Spleen (tissue), 11 donors: ENCODE results near the gene HES4. TPM values are rescaled to one million over a fixed set of nuclear protein-coding genes. Genes with fewer than 3 reads are reported as not detected.

Source experiments
- DNase-seq: peaks from one replicate; pipeline ENCODE4 v3.0.0-alpha.2; 2020
- H3K27ac ChIP-seq, 8 donors: fragments of 200-600 bp; sonication (generic) in 7 of 8; 1 replicate in 4 of 8; 2 replicates in 4 of 8; pipeline versions ENCODE4 v1.5.0 to v1.8.0; 2016 to 2021; ENCODE audit warnings: inconsistent platforms in 4 of 8, mild to moderate bottlenecking in 4 of 8, moderate library complexity in 1 of 8
- H3K27me3 ChIP-seq, 7 donors: fragments of 200-600 bp; sonication (generic) in 6 of 7; replicated peaks in 1 of 7; 1 replicate in 4 of 7; 2 replicates in 3 of 7; pipeline versions ENCODE4 v1.5.0 to v1.8.0; 2016 to 2021; ENCODE audit warnings: inconsistent platforms in 3 of 7, mild to moderate bottlenecking in 1 of 7
- H3K36me3 ChIP-seq, 6 donors: fragments of 200-600 bp; sonication (generic) in 5 of 6; 1 replicate in 4 of 6; 2 replicates in 2 of 6; pipeline versions ENCODE4 v1.5.0 to v1.8.0; 2016 to 2021; ENCODE audit warnings: inconsistent platforms in 2 of 6
- H3K4me1 ChIP-seq, 6 donors: fragments of 200-600 bp; sonication (generic) in 5 of 6; 1 replicate in 3 of 6; 2 replicates in 3 of 6; pipeline versions ENCODE4 v1.5.0 to v1.8.0; 2016 to 2021; ENCODE audit warnings: inconsistent platforms in 3 of 6
- H3K4me3 ChIP-seq, 8 donors: fragments of 200-600 bp; sonication (generic) in 7 of 8; 1 replicate in 4 of 8; 2 replicates in 4 of 8; pipeline versions ENCODE4 v1.5.0 to v1.8.0; 2016 to 2021; ENCODE audit warnings: inconsistent platforms in 4 of 8, mild to moderate bottlenecking in 4 of 8, moderate library complexity in 2 of 8
- H3K9me3 ChIP-seq, 8 donors: fragments of 200-600 bp; sonication (generic) in 7 of 8; 1 replicate in 4 of 8; 2 replicates in 4 of 8; pipeline versions ENCODE4 v1.5.0 to v1.8.0; 2016 to 2021; ENCODE audit warnings: inconsistent platforms in 4 of 8
- CTCF ChIP-seq, 11 experiments: fragments of 200-600 bp in 7 of 11; fragments of 450-650 bp in 4 of 11; sonication (generic) in 4 of 11; IDR thresholded peaks in 8 of 11; conservative IDR thresholded peaks in 3 of 11; 1 replicate in 7 of 11; 2 replicates in 4 of 11; pipeline versions ENCODE4 v1.4.0 to v1.8.0; 2016 to 2021; ENCODE audit warnings: antibody characterized with exemption in 11 of 11, inconsistent platforms in 4 of 11, mild to moderate bottlenecking in 1 of 11
- POLR2A ChIP-seq, 3 donors: fragments of 450-650 bp; IDR thresholded peaks; one replicate each; pipeline ENCODE4 v1.5.1; 2017; ENCODE audit warnings: antibody characterized with exemption in 3 of 3, mild to moderate bottlenecking in 1 of 3
- POLR2AphosphoS5 ChIP-seq, 3 donors: sonication (generic); formaldehyde crosslinking; IDR thresholded peaks; one replicate each; pipeline ENCODE4 v1.5.1; 2017; ENCODE audit warnings: antibody characterized with exemption in 3 of 3
- WGBS, 5 donors: extraction: QIAGEN DNeasy Blood & Tissue Kit in 3 of 5; methylation state at CpG; one replicate each; pipeline versions ENCODE4 v1.1.5 to v1.1.7; 2013 to 2018; 5-methylcytosine and 5-hydroxymethylcytosine counted together
- intact Hi-C: fragments of 100-400 bp; cut with DNase I; formaldehyde crosslinking; loops from one replicate; pipeline ENCODE4 v1.15.0; 2023; ENCODE audit warnings: low total_unique reads
- polyA plus RNA-seq, 3 donors: library from polyadenylated mRNA; stranded (reverse); fragments of 200-250 nt; gene quantifications; one replicate each; pipeline ENCODE4 v1.2.1, GENCODE V29; 2013
- total RNA-seq, 7 donors: library from RNA; depleted of rRNA in 3 of 7; stranded (reverse); fragments of >200 nt in 3 of 7; fragmentation: NEBNext Ultra II Directional in 4 of 7; extraction: Animal tissue kit (Norgen Biotek cat#: 25700) in 4 of 7; gene quantifications; one replicate each; pipeline versions ENCODE4 v1.1.0 to v1.2.1, GENCODE V29; 2016 to 2021
- donor health status: healthy with polysubstance abuse.
- donor health status: DM: no; HTN: no; CAD: no; lungs with moderate emphysema.
- donor health status: DM: no; HTN: no; CAD: no.
- donor health status: Bipolar disorder and iron deficiency.
- donor health status: healthy.
- donor health status: DM: no; HTN: no; CAD: no.
- donor health status: DM: yes; HTN: yes; CAD: no.

Gene HES4
- total and polyA plus RNA-seq, 10 donors: 3.8 to 64.3 (median 20.6) TPM

- peaks cover 0 to 78% (median 14%) of the 10 kb centered on the region in 7 donors for H3K27me3 ChIP-seq
- peaks cover 0 to 9% (median 4%) of the 10 kb centered on the region in 6 donors for H3K4me1 ChIP-seq
- H3K9me3 ChIP-seq: no peaks in the 10 kb centered on the region
- 17 to 22% (median 18%) methylated on average over 21 to 29 of the region's 29 CpGs for WGBS, 5 donors
- H3K36me3 ChIP-seq: no peaks in the 10 kb centered on the region
- intact Hi-C loops: no loop called here
- no peak overlapping the region for H3K27ac ChIP-seq
- peak; percentile 87 for DNase-seq
- no peak for TF ChIP-seq POLR2A (IDR thresholded peaks at IDR 0.05)
- peak; percentile 25 to 96 (median 88) for TF ChIP-seq CTCF (IDR thresholded peaks at IDR 0.05 in 8 of 11, conservative IDR thresholded peaks at IDR 0.05 in 3 of 11)
- peak overlapping the region in 1 of 8 donors; percentile 25 for H3K4me3 ChIP-seq
These were observed 16.0 kb downstream of the HES4 start for GRCh38 chr1:983798-984475.

- no peak for DNase-seq
- Histone ChIP-seq H3K4me1 (peaks cover 0 to 9% (median 4%) of the 10 kb centered on the region in 6 donors), H3K9me3 (no peaks in the 10 kb centered on the region), H3K4me3 (no peak overlapping the region), H3K36me3 (no peaks in the 10 kb centered on the region), H3K27ac (no peak overlapping the region), H3K27me3 (peaks cover 0 to 87% (median 19%) of the 10 kb centered on the region in 7 donors)
- TF ChIP-seq CTCF (IDR thresholded peaks at IDR 0.05 in 8 of 11, conservative IDR thresholded peaks at IDR 0.05 in 3 of 11): no peak
- no peak for TF ChIP-seq POLR2A (IDR thresholded peaks at IDR 0.05)
- no peak for TF ChIP-seq POLR2AphosphoS5 (IDR thresholded peaks at IDR 0.05)
- intact Hi-C loops: no loop called here
- 81 to 84% (median 83%) methylated on average over 41 to 43 of the region's 43 CpGs for WGBS, 5 donors
These were observed 17.0 kb downstream of the HES4 start for GRCh38 chr1:982765-983436.

- TF ChIP-seq POLR2AphosphoS5 (IDR thresholded peaks at IDR 0.05) (no peak), POLR2A (IDR thresholded peaks at IDR 0.05) (no peak), CTCF (IDR thresholded peaks at IDR 0.05 in 8 of 11, conservative IDR thresholded peaks at IDR 0.05 in 3 of 11) (no peak)
- no peak for DNase-seq
- H3K27ac ChIP-seq: no peak within 1 kb of the TSS
- peaks cover 0 to 80% (median 19%) of the 10 kb centered on the region in 7 donors for H3K27me3 ChIP-seq
- 64 to 73% (median 66%) methylated on average over 19 to 28 of the region's 28 CpGs for WGBS, 5 donors
- no peaks in the 10 kb centered on the region for H3K9me3 ChIP-seq
- no peaks in the 10 kb centered on the region for H3K36me3 ChIP-seq
- intact Hi-C loops: no loop called here
- H3K4me1 ChIP-seq: peaks cover 0 to 9% (median 4%) of the 10 kb centered on the region in 6 donors
- H3K4me3 ChIP-seq: no peak within 1 kb of the TSS
These were observed 17.8 kb downstream of the HES4 start, which contains the start of gene PERM1 for GRCh38 chr1:981955-982558. PERM1 (minus strand) TSS chr1:982093; CDS start chr1:981029, 1,064 bp downstream.
